Measurements from ENCODE around the gene FAM228B. TPM values are rescaled to one million over a fixed set of nuclear protein-coding genes. Genes with fewer than 3 reads are reported as not detected.

The FAM228B gene
- total and polyA plus RNA-seq, 2 experiments from 2014 or later = 12.5 to 14.9 TPM

- Histone ChIP-seq H3K4me1 (ENCODE audit: insufficient read depth) (no peaks in the 10 kb centered on the region), H3K9me3 (ENCODE audit: low read depth) (no peaks in the 10 kb centered on the region), H2AFZ (no peak overlapping the region), H4K20me1 (ENCODE audit: insufficient read depth, poor library complexity, severe bottlenecking) (no peaks in the 10 kb centered on the region), H3K79me2 (no peaks in the 10 kb centered on the region), H3K4me3 (no peak overlapping the region), H3K4me2 (no peak overlapping the region), H3K27me3 (no peaks in the 10 kb centered on the region), H3K36me3 (replicated peaks; ENCODE audit: insufficient read depth, low read depth) (no peaks in the 10 kb centered on the region), H3K9me2 (replicated peaks; ENCODE audit: insufficient read depth) (no peaks in the 10 kb centered on the region), H3K27ac (no peak overlapping the region)
- DNase-seq (ENCODE audit: low spot score) = no peak
- 83% methylated on average over 6 of the region's 6 CpGs for WGBS (ENCODE audit: low lambda C conversion rate, missing lambda C conversion rate)
- TF ChIP-seq CTCF (IDR thresholded peaks at IDR 0.05; ENCODE audit: poor library complexity) = no peak
- no peak for TF ChIP-seq EZH2 (IDR thresholded peaks at IDR 0.05; ENCODE audit: borderline replicate concordance)
- TF ChIP-seq EZH2phosphoT487 (IDR thresholded peaks at IDR 0.05; ENCODE audit: low read depth, severe bottlenecking, unreplicated experiment) = no peak
Observed at GRCh38 chr2:24183366-24184069, 60.2 kb downstream of the FAM228B start.

GRCh38 chr2:24189551-24189950 is 66.3 kb downstream of the FAM228B start:
- Histone ChIP-seq H3K36me3 (replicated peaks; ENCODE audit: insufficient read depth, low read depth) (no peaks in the 10 kb centered on the region), H3K9me2 (replicated peaks; ENCODE audit: insufficient read depth) (no peaks in the 10 kb centered on the region), H4K20me1 (ENCODE audit: insufficient read depth, poor library complexity, severe bottlenecking) (no peaks in the 10 kb centered on the region), H3K4me2 (no peak overlapping the region), H3K79me2 (no peaks in the 10 kb centered on the region), H3K27me3 (no peaks in the 10 kb centered on the region), H3K27ac (no peak overlapping the region), H3K4me3 (no peak overlapping the region), H3K4me1 (ENCODE audit: insufficient read depth) (no peaks in the 10 kb centered on the region), H3K9me3 (ENCODE audit: low read depth) (no peaks in the 10 kb centered on the region), H2AFZ (no peak overlapping the region)
- TF ChIP-seq EZH2phosphoT487 (IDR thresholded peaks at IDR 0.05; ENCODE audit: low read depth, severe bottlenecking, unreplicated experiment) = no peak
- no peak for TF ChIP-seq EZH2 (IDR thresholded peaks at IDR 0.05; ENCODE audit: borderline replicate concordance)
- no peak for TF ChIP-seq CTCF (IDR thresholded peaks at IDR 0.05; ENCODE audit: poor library complexity)
- 68% methylated on average over 10 of the region's 10 CpGs for WGBS (ENCODE audit: low lambda C conversion rate, missing lambda C conversion rate)
- no peak for DNase-seq (ENCODE audit: low spot score)

- Histone ChIP-seq H3K4me3 (no peak overlapping the region), H3K4me2 (no peak overlapping the region), H3K9me3 (ENCODE audit: low read depth) (no peaks in the 10 kb centered on the region), H3K36me3 (replicated peaks; ENCODE audit: insufficient read depth, low read depth) (no peaks in the 10 kb centered on the region), H4K20me1 (ENCODE audit: insufficient read depth, poor library complexity, severe bottlenecking) (no peaks in the 10 kb centered on the region), H3K27me3 (no peaks in the 10 kb centered on the region), H3K9me2 (replicated peaks; ENCODE audit: insufficient read depth) (no peaks in the 10 kb centered on the region), H3K4me1 (ENCODE audit: insufficient read depth) (no peaks in the 10 kb centered on the region), H3K27ac (no peak overlapping the region), H3K79me2 (no peaks in the 10 kb centered on the region), H2AFZ (no peak overlapping the region)
- 88% methylated on average over 9 of the region's 9 CpGs for WGBS (ENCODE audit: low lambda C conversion rate, missing lambda C conversion rate)
- DNase-seq (ENCODE audit: low spot score) = no peak
- TF ChIP-seq EZH2phosphoT487 (IDR thresholded peaks at IDR 0.05; ENCODE audit: low read depth, severe bottlenecking, unreplicated experiment) (no peak), EZH2 (IDR thresholded peaks at IDR 0.05; ENCODE audit: borderline replicate concordance) (no peak), CTCF (IDR thresholded peaks at IDR 0.05; ENCODE audit: poor library complexity) (no peak)
Observed at GRCh38 chr2:24190503-24190902, 67.2 kb downstream of the FAM228B start.
